Suprapubic skin (tissue), 4 donors: ENCODE measurements around the gene TAGLN2. TPM values are rescaled to one million over a fixed set of nuclear protein-coding genes. Genes with fewer than 3 reads are reported as not detected.

ENCODE experiments used
- DNase-seq, 2 donors: peaks; one replicate each; pipeline ENCODE4 v3.0.0-alpha.2; 2019; ENCODE audit warnings: low spot score in 2 of 2
- H3K27ac ChIP-seq: fragments of 200-600 bp; sonication (generic); one replicate; pipeline ENCODE4 v1.5.1; 2019
- H3K27me3 ChIP-seq: fragments of 200-600 bp; sonication (generic); one replicate; pipeline ENCODE4 v1.5.1; 2019
- H3K36me3 ChIP-seq: fragments of 200-600 bp; sonication (generic); one replicate; pipeline ENCODE4 v1.5.1; 2019
- H3K4me1 ChIP-seq: fragments of 200-600 bp; sonication (generic); one replicate; pipeline ENCODE4 v1.5.1; 2019
- H3K4me3 ChIP-seq: fragments of 200-600 bp; sonication (generic); one replicate; pipeline ENCODE4 v1.5.1; 2019; ENCODE audit warnings: mild to moderate bottlenecking
- H3K9me3 ChIP-seq: fragments of 200-600 bp; sonication (generic); one replicate; pipeline ENCODE4 v1.5.1; 2019
- CTCF ChIP-seq, 2 donors: fragments of 200-600 bp in 1 of 2; fragments of 450-650 bp in 1 of 2; sonication (generic) in 1 of 2; IDR thresholded peaks; one replicate each; pipeline ENCODE4 v1.5.1; 2016 to 2019; ENCODE audit warnings: antibody characterized with exemption in 2 of 2, mild to moderate bottlenecking in 1 of 2, moderate library complexity in 1 of 2
- EP300 ChIP-seq: sonication (generic); formaldehyde crosslinking; IDR thresholded peaks from one replicate; pipeline ENCODE4 v1.6.1; 2017; ENCODE audit warnings: antibody characterized with exemption
- POLR2A ChIP-seq, 2 donors: fragments of 450-650 bp; IDR thresholded peaks; one replicate each; pipeline ENCODE4 v1.6.1; 2017; ENCODE audit warnings: antibody characterized with exemption in 2 of 2, mild to moderate bottlenecking in 2 of 2, moderate library complexity in 2 of 2
- POLR2AphosphoS5 ChIP-seq, 3 donors: sonication (generic); formaldehyde crosslinking; IDR thresholded peaks; one replicate each; pipeline ENCODE4 v1.6.1; 2017; ENCODE audit warnings: antibody characterized with exemption in 3 of 3
- WGBS: methylation state at CpG from one replicate; pipeline ENCODE4 v1.1.5; 2018; 5-methylcytosine and 5-hydroxymethylcytosine counted together
- total RNA-seq, 4 donors: library from RNA; depleted of rRNA; stranded (reverse); fragments of >200 nt; gene quantifications; one replicate each; pipeline ENCODE4 v1.1.0, GENCODE V29; 2016

Gene TAGLN2
- total RNA-seq, 4 donors from 2014 or later: 281 to 427 (median 338) TPM

GRCh38 chr1:159941591-159942560 is 16.6 kb upstream of the TAGLN2 start:
- WGBS: 60% methylated on average over 13 of the region's 15 CpGs
- Histone ChIP-seq H3K4me3 (no peak overlapping the region), H3K27me3 (peaks cover 10% of the 10 kb centered on the region), H3K4me1 (peaks cover 95% of the 10 kb centered on the region), H3K27ac (no peak overlapping the region), H3K36me3 (no peaks in the 10 kb centered on the region), H3K9me3 (no peaks in the 10 kb centered on the region)
- no peak for DNase-seq
- TF ChIP-seq CTCF (IDR thresholded peaks at IDR 0.05): no peak
- no peak for TF ChIP-seq POLR2AphosphoS5 (IDR thresholded peaks at IDR 0.05)
- no peak for TF ChIP-seq POLR2A (IDR thresholded peaks at IDR 0.05)
- TF ChIP-seq EP300: no peak

- WGBS: 68% methylated on average over 4 of the region's 5 CpGs
- Histone ChIP-seq H3K27ac (no peak overlapping the region), H3K27me3 (peaks cover 10% of the 10 kb centered on the region), H3K36me3 (no peaks in the 10 kb centered on the region), H3K9me3 (no peaks in the 10 kb centered on the region), H3K4me3 (no peak overlapping the region), H3K4me1 (peaks cover 95% of the 10 kb centered on the region)
- DNase-seq: no peak
- no peak for TF ChIP-seq EP300
- no peak for TF ChIP-seq POLR2A (IDR thresholded peaks at IDR 0.05)
- no peak for TF ChIP-seq CTCF (IDR thresholded peaks at IDR 0.05)
- TF ChIP-seq POLR2AphosphoS5 (IDR thresholded peaks at IDR 0.05): no peak
These were observed 15.8 kb upstream of the TAGLN2 start for GRCh38 chr1:159941141-159941540.

- Histone ChIP-seq H3K36me3 (no peaks in the 10 kb centered on the region), H3K27ac (peak overlapping the region; percentile 14), H3K4me1 (peaks cover 89% of the 10 kb centered on the region), H3K27me3 (peaks cover 10% of the 10 kb centered on the region), H3K4me3 (no peak overlapping the region), H3K9me3 (no peaks in the 10 kb centered on the region)
- TF ChIP-seq POLR2AphosphoS5 (IDR thresholded peaks at IDR 0.05) (no peak), CTCF (IDR thresholded peaks at IDR 0.05) (no peak), POLR2A (IDR thresholded peaks at IDR 0.05) (no peak), EP300 (no peak)
- 52% methylated on average over 11 of the region's 11 CpGs for WGBS
- no peak for DNase-seq
These were observed 14.8 kb upstream of the TAGLN2 start for GRCh38 chr1:159940006-159940620.

- 42% methylated on average over 3 of the region's 3 CpGs for WGBS
- no peaks in the 10 kb centered on the region for H3K36me3 ChIP-seq
- H3K4me3 ChIP-seq: no peak overlapping the region
- DNase-seq: no peak
- peaks cover 84% of the 10 kb centered on the region for H3K4me1 ChIP-seq
- TF ChIP-seq CTCF (IDR thresholded peaks at IDR 0.05) (no peak), POLR2A (IDR thresholded peaks at IDR 0.05) (no peak), EP300 (no peak), POLR2AphosphoS5 (IDR thresholded peaks at IDR 0.05) (no peak)
- H3K27me3 ChIP-seq: peaks cover 10% of the 10 kb centered on the region
- no peaks in the 10 kb centered on the region for H3K9me3 ChIP-seq
- H3K27ac ChIP-seq: peak overlapping the region; percentile 14
These were observed 14.3 kb upstream of the TAGLN2 start for GRCh38 chr1:159939678-159940002.
